ENCODE data around the gene ABHD16B.
"Not testable (repeated sequence)": the region's sequence is repeated elsewhere in the genome, so short reads cannot be mapped to it uniquely, and the experiment has no call there.

The ABHD16B gene

GRCh38 chr20:63835021-63835858, 26.1 kb upstream of the ABHD16B start:
- peak; percentile 97 for DNase-seq

- peak; percentile 82 for DNase-seq
These were observed 24.6 kb upstream of the ABHD16B start for GRCh38 chr20:63836458-63837344.

DNA sequence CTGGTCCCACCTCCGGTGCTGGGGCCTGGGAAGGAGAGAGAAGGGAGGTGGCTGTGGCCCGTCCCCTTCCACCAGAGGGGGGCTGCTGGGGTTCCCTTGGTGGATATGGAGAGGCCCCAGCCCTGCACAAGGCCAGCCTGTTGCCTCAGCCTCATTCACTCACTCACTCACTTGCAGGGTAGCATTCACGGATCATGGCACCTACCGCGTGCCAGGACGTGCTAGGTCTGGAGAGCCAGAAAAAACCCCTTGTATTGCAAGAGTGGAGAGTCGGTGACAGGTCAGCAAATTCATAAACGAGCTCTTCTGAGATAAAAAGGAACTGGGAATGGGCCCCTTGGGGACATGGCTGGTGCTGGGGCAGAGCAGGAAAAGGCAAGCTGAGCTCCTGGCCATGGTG, 23.8 kb upstream of the ABHD16B start:
- no peak for DNase-seq

- DNase-seq: no peak
These were observed 21.7 kb upstream of the ABHD16B start for GRCh38 chr20:63839620-63840019.

DNA sequence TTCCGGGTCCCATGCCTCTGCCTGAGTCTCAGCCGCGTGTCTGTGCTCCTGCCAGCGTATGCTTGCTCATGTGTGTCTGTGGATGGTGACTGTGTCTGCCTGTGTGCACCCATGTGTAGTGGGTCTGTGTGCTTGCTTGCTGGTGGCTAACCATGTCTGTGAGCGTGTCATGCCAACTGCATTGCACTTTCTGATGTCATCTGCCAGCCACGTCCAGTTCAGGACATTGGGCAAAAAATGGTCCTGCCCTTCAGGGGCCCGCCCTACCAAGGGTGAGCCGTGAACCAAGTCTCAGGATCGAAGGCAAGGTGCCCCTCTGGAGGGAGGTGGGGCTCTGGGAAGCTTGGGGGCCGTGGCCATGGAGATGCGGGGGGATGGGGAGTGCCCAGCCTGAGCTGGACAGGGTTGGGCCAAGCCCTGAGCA, 20.9 kb upstream of the ABHD16B start:
- no peak for DNase-seq

DNA sequence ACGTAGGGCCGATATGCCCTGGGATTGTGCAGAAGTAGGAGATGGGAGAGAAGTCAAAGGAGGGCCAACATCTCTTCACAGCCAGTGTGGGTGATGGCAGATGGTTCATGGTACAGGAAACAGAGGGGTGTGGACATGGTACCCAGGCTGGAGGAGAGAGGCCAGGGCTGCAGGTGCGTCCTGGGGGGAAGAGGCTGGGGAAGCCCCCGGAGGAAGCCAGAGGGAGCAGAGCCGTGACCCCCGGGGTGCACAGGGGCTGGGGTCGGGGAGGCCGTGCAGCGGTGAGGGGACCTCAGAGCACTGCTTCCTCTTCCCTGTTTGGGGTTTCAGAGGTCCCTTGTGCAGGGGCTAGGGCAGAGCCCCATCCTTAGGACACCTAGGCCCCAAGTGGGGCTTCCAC, 19.0 kb upstream of the ABHD16B start:
- DNase-seq: no peak

DNA sequence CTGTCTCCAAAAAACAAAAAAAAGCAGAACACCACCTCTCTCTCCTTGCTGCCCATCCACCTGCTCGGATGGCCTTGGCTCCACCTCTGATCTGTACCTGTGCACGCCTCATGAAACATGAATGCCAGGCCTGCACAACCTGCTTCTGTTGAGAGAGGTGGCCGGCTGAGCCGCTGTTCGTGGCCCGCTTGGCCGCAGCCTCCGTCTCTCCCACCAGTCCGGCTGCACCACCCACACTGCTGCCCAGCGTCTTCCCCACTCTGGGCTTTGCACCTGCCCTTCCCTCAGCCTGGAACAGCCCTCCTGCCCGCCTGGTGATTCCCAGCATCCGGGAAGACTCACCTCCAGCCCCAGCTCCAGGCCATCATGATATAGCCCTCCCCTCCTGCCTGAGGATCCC, 18.1 kb upstream of the ABHD16B start:
- DNase-seq: no peak

DNA sequence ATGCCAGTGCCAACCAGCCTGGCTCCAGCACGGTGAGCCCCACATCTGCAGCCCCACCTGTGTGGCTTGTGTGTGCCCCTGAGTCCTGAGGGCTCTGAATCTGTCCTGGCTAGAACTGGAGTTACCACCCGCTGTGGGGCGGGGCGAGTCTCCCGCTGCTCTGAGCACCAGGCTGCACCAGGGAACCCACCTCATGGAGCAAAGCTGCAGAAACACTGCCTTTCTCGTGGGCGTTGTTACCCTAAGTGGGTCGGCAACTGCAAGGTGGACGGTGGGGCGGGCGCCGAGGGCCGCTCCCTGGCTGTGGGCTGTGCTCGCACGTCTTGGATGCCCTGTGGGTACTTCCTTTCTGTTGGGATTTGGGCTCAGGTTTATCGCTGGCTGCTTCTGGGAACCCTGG, 17.5 kb upstream of the ABHD16B start:
- DNase-seq: no peak

GRCh38 chr20:63844511-63844991, 16.7 kb upstream of the ABHD16B start:
- no peak for DNase-seq

- peak; percentile 92 for DNase-seq
These were observed 15.0 kb upstream of the ABHD16B start for GRCh38 chr20:63846128-63846771.

DNA sequence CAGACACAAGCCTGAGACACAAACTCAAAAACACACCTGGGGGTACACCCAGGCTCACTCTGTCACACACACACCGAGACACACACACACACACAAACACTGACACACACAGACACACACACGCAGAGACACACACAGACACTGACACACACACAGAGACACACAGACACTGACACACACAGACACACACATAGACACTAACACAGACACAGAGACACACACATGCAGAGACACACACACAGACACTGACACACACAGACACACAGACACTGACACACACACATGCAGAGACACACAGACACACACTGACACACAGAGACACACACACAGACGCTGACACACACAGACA, 14.4 kb upstream of the ABHD16B start:
- DNase-seq: no peak

DNA sequence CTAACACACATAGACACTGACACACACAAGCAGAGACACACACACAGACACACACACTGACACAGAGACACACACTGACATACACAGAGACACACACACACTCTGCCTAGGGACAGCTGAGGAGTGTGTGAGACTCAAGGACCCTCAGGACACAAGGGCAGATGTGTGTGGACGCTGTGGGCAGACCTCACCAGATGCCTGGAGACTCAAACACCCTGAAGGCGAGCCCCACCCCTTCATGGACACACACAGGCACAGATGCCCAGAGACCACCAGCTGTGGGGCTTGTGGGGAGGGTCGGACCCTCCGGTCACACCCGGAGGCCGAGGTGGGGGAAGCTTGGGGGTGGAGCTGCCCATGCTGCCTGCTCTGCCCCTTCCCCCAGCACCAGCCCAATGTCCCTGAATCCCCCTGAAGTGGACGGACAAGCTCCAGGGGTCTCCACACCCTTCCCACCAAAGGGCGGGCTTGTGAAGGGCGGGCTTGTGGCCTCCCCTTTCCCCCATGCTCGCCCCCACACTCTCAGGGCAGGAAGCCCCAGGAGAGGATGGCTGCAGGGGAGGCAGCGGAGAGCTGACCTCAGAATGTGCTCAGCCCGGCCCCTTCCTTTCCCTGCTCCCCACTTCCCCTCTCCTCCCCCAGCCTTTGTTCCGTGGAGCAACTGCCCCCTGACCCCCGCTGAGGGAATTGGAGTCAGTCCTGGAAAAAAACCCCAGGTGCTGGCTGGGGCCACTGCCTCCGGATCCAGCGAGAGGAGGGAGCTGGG, 13.9 kb upstream of the ABHD16B start:
- peak; percentile 67 for DNase-seq

GRCh38 chr20:63848003-63848911, 13.0 kb upstream of the ABHD16B start:
- DNase-seq: peak; percentile 31

- DNase-seq: no peak
These were observed 10.4 kb upstream of the ABHD16B start for GRCh38 chr20:63850689-63851547.

- not testable (repeated sequence) for DNase-seq
These were observed 9.8 kb upstream of the ABHD16B start for GRCh38 chr20:63851548-63851943.

DNA sequence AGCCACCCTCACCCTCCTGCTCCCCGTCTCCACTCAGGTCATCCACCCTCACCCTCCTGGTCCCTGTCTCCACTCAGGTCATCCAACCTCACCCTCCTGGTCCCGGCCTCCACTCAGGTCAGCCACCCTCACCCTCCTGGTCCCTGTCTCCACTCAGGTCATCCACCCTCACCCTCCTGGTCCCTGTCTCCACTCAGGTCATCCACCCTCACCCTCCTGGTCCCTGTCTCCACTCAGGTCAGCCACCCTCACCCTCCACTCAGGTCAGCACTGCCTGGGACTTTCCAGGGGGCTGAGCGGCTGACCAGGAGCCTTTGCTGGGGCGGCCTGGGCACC, 7.6 kb upstream of the ABHD16B start:
- DNase-seq: not testable (repeated sequence)

GRCh38 chr20:63854069-63854765, 7.1 kb upstream of the ABHD16B start:
- peak; percentile 70 for DNase-seq

- DNase-seq: peak; percentile 80
These were observed 6.4 kb upstream of the ABHD16B start for GRCh38 chr20:63854766-63855362.

DNA sequence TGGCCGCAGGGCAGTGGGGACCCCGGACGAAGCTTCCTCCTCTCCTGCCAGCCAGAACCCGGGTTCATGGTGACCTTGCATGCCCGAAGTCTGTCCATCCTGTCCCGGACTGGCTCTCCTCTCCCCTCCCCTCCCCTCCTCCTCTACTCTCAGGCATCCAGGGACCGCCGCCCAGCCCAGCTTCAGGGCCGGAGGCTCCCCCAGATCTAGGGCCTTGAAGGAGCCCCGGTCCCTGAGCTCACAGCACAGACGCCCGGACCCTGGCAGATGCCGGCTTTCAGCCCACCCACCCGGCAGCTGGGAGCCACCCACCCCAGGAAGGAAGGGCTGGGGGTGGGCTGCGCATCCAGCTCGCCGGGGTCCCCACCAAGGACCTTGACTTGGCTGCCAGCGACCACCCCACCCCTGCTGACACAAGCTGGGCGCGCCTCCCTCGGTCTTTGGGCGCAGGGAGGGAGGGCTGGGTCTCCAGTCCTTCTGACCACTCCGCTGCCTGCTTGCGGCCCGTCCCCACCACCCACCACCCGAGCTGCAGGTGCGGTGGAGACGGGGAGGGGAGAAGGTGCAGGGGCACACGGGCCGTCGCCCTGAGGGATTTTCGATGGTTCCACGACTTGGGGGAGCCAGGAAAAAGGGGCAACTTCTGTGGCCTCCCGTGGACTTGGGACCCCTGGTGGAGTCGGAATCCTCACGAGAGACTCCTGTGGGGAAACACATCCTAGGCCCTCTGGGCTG, 5.8 kb upstream of the ABHD16B start:
- DNase-seq: no peak

Measured in right hindlimb (tissue), 1 donor.